IPS-15b (cell line): ENCODE data around the gene HEPACAM.

Experiments
- H3K27me3 ChIP-seq: one replicate; pipeline ENCODE4 v1.6.1; 2013; ENCODE audit warnings: low read length; ENCODE audit not compliant: control insufficient read depth, insufficient read depth
- H3K36me3 ChIP-seq: one replicate; pipeline ENCODE4 v1.6.1; 2013; ENCODE audit warnings: low read length; ENCODE audit not compliant: control insufficient read depth, insufficient read depth
- H3K4me1 ChIP-seq: one replicate; pipeline ENCODE4 v1.6.1; 2013; ENCODE audit warnings: mild to moderate bottlenecking, low read length; ENCODE audit not compliant: control insufficient read depth, insufficient read depth
- H3K4me3 ChIP-seq: one replicate; pipeline ENCODE4 v1.5.1; 2013; ENCODE audit warnings: low read depth, low read length
- H3K9ac ChIP-seq: one replicate; pipeline ENCODE4 v1.6.1; 2013; ENCODE audit warnings: low read depth, mild to moderate bottlenecking, low read length
- H3K9me3 ChIP-seq: one replicate; pipeline ENCODE4 v1.6.1; 2013; ENCODE audit warnings: mild to moderate bottlenecking, low read length; ENCODE audit not compliant: control insufficient read depth, insufficient read depth

Gene HEPACAM

DNA sequence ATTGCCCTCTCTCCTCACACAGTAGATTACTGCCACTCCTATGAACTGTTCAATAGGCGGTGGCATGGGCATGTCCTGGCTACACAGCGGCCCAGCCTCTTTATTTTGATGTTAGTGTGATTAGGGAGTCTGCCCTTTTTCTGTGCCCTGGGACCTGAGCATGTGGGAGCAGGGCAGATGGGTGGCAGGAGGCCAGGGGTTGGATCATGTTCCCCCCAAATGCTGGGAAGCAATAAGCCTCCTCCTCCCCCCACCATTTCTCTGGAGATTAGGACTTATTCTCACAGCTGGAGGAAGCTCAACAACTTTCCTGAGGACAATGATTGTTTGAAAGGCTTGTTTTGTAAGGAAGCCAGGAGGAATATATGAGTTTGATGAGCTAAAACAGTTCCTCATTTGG, 15.9 kb downstream of the HEPACAM start:
- Histone ChIP-seq H3K4me1 (peaks cover 3% of the 10 kb centered on the region), H3K9ac (no peak overlapping the region), H3K27me3 (peaks cover 72% of the 10 kb centered on the region), H3K9me3 (no peaks in the 10 kb centered on the region), H3K4me3 (no peak overlapping the region), H3K36me3 (no peaks in the 10 kb centered on the region)

GRCh38 chr11:124918950-124919349, 16.9 kb downstream of the HEPACAM start, which contains the start of gene HEPN1:
Gene HEPN1, plus strand, starts transcription at chr11:124919250.
- peaks cover 65% of the 10 kb centered on the region for H3K27me3 ChIP-seq
- peaks cover 3% of the 10 kb centered on the region for H3K4me1 ChIP-seq
- H3K4me3 ChIP-seq = no peak within 1 kb of the TSS
- no peaks in the 10 kb centered on the region for H3K9me3 ChIP-seq
- H3K36me3 ChIP-seq = no peaks in the 10 kb centered on the region
- no peak within 1 kb of the TSS for H3K9ac ChIP-seq

- no peaks in the 10 kb centered on the region for H3K36me3 ChIP-seq
- H3K27me3 ChIP-seq = peaks cover 48% of the 10 kb centered on the region
- no peak overlapping the region for H3K9ac ChIP-seq
- no peaks in the 10 kb centered on the region for H3K9me3 ChIP-seq
- peaks cover 3% of the 10 kb centered on the region for H3K4me1 ChIP-seq
- no peak overlapping the region for H3K4me3 ChIP-seq
These were observed 18.7 kb downstream of the HEPACAM start for GRCh38 chr11:124917115-124917637.

GRCh38 chr11:124916370-124916710, 19.5 kb downstream of the HEPACAM start:
- H3K4me3 ChIP-seq = no peak overlapping the region
- H3K4me1 ChIP-seq = peaks cover under 1% of the 10 kb centered on the region
- H3K9ac ChIP-seq = no peak overlapping the region
- no peaks in the 10 kb centered on the region for H3K9me3 ChIP-seq
- no peaks in the 10 kb centered on the region for H3K36me3 ChIP-seq
- peaks cover 39% of the 10 kb centered on the region for H3K27me3 ChIP-seq

GRCh38 chr11:124915541-124916369, 20.1 kb downstream of the HEPACAM start:
- Histone ChIP-seq H3K4me1 (no peaks in the 10 kb centered on the region), H3K4me3 (no peak overlapping the region), H3K9ac (no peak overlapping the region), H3K9me3 (no peaks in the 10 kb centered on the region), H3K27me3 (peaks cover 36% of the 10 kb centered on the region), H3K36me3 (no peaks in the 10 kb centered on the region)

DNA sequence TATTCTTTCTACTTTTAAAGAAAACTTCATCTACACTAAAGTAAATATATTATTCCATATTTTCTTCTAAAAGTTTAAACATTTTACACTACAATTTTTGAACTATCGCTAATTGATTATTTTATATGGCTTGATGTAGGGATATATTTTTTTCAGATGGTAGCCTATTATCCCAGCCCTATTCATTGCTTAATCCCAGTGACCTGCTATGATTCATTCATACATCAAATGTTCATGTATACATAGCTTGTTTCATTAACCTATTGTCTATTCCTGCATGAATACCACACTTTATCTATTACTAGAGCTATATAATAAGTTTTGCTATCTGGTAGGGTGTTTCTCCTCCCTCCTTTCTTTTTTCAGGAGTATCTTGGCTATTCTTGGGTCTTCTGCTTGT, 33.2 kb downstream of the HEPACAM start:
- peaks cover 6% of the 10 kb centered on the region for H3K27me3 ChIP-seq
- no peak overlapping the region for H3K9ac ChIP-seq
- H3K4me1 ChIP-seq = no peaks in the 10 kb centered on the region
- H3K9me3 ChIP-seq = no peaks in the 10 kb centered on the region
- H3K4me3 ChIP-seq = no peak overlapping the region
- H3K36me3 ChIP-seq = no peaks in the 10 kb centered on the region

DNA sequence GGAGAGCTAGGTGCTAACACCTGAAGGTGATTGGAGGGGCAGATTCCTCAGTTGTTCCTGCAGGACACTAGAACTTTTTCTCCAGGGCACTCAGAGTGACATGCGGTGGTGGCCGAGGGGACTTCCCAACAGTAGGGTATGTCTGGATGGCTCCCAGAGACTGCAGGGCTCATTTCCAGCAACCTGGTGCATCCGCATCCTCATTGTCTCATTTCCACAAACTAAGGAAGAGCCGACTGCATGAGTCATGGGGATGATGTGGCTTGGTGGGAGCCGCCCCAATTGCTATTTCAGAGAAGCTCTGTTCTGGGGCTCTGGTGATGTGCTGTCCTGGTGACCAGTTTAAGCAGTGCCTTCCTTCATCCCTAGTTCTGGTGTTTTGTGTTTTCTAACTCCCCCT, 35.4 kb downstream of the HEPACAM start:
- Histone ChIP-seq H3K27me3 (peaks cover 6% of the 10 kb centered on the region), H3K9ac (no peak overlapping the region), H3K9me3 (no peaks in the 10 kb centered on the region), H3K4me1 (no peaks in the 10 kb centered on the region), H3K4me3 (no peak overlapping the region), H3K36me3 (no peaks in the 10 kb centered on the region)

DNA sequence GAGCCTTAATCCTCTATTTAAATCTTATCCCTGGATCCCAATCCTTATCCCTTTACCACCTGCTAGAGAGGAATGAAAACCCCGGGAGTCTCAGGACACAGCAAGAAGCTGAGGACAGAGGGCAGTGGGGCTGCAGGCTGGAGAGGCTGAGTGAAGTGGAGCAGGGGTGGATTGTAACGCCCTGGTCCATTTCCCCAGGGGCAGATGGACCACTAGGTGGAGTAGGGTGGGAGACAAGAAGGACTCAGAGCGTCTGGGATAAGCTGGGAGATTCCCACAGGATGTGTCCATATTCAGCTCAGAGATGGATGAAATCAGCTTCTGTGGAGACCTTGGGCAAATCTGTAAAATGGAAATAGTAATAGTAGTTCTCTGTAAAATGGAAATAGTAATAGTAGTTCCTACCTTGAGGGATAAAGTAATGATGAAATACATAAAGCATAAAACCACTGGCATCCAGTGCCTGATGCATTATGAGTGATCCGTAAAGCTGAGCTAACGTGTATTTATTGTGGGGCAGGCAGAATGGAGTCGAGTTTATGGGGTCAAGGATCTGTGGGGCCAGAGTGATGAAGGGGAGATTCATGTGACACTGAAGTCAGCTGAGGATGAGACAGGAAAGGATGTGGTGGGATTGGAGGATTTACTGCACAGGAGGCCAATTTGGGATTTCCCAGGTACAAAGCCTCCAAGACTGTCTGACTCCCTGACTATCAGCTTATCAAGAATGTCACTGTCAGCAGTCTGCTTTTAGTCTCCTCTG, 36.3 kb downstream of the HEPACAM start:
- Histone ChIP-seq H3K4me3 (no peak overlapping the region), H3K36me3 (no peaks in the 10 kb centered on the region), H3K9ac (no peak overlapping the region), H3K27me3 (peaks cover 6% of the 10 kb centered on the region), H3K9me3 (no peaks in the 10 kb centered on the region), H3K4me1 (no peaks in the 10 kb centered on the region)

GRCh38 chr11:124898711-124899110, 37.1 kb downstream of the HEPACAM start:
- Histone ChIP-seq H3K27me3 (peaks cover 6% of the 10 kb centered on the region), H3K36me3 (no peaks in the 10 kb centered on the region), H3K4me1 (no peaks in the 10 kb centered on the region), H3K9me3 (no peaks in the 10 kb centered on the region), H3K4me3 (no peak overlapping the region), H3K9ac (no peak overlapping the region)

DNA sequence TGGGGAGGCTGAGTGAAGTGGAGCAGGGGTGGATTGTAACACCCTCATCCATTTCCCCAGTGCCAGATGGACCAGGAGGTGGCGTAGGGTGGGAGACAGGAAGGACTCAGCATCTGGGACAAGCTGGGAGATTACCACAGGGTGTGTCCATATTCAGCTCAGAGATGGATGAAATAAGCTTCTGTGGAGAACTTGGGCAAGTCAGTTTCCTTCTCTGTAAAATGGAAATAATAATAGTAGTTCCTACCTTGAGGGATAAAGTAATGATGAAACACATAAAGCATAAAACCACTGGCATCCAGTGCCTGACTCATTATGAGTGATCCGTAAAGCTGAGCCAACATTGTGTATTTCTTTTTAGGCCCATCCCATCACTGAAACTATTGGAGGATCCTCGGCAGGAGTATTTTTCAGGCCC, 37.6 kb downstream of the HEPACAM start:
- Histone ChIP-seq H3K36me3 (no peaks in the 10 kb centered on the region), H3K9ac (no peak overlapping the region), H3K4me3 (no peak overlapping the region), H3K4me1 (no peaks in the 10 kb centered on the region), H3K9me3 (no peaks in the 10 kb centered on the region), H3K27me3 (peaks cover 6% of the 10 kb centered on the region)

- H3K36me3 ChIP-seq = no peaks in the 10 kb centered on the region
- H3K27me3 ChIP-seq = peaks cover 6% of the 10 kb centered on the region
- no peak within 1 kb of the TSS for H3K9ac ChIP-seq
- H3K4me3 ChIP-seq = no peak within 1 kb of the TSS
- no peaks in the 10 kb centered on the region for H3K4me1 ChIP-seq
- no peaks in the 10 kb centered on the region for H3K9me3 ChIP-seq
These were observed 38.1 kb downstream of the HEPACAM start, which contains the start of gene ROBO4 for GRCh38 chr11:124897674-124898262. Gene ROBO4, minus strand, starts transcription at chr11:124897865. Its CDS starts 70 bp downstream, at chr11:124897795.
